ENCODE data around the gene ERC2.

DNA sequence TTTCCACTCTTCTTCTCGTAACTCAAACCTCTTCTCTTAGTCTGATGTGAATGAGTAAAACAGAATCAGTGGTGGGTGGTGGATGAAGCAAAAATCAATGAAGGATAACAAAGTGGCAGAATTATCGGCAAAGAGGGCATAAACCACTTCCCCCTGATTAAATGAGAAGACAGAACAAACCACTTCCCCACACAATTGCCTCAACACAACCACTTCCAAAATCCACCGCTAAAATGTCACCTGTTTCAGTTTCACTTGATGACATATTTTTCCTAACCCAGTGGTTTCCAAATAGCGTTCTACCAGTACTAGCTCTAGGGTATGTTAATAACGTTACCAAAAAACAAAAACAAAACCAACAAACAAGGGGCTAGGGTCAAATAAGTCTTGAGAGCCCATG, 502.5 kb downstream of the ERC2 start:
- no peak for TF ChIP-seq CTCF (IDR thresholded peaks at IDR 0.05)
- no peak for TF ChIP-seq POLR2A (IDR thresholded peaks at IDR 0.05)
- TF ChIP-seq EP300 (IDR thresholded peaks at IDR 0.05): no peak

Measured in ovary (tissue), 3 donors.